ENCODE results near the gene GDNF. TPM values are rescaled to one million over a fixed set of nuclear protein-coding genes. Genes with fewer than 3 reads are reported as not detected.

Gene GDNF
- polyA plus RNA-seq, 1 experiment, result 2.8 TPM

DNA sequence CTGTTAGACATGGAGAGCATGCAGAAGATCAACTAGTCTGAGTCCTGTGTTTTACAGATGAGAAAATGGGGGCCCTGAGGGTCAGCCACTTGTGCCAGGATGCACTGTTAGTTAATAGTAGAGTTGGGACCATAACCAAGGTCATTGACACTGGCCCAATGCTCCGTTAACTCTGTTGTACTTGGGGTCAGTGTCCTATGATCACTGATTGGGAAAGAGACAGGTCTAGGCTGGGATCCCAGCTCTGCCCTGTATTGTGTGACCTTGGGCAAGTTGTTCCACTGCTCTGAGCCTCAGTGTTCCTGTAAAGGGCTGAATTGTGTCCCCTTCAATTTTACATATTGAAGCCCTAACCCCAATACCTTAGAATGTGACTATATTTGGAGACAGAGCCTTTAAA, 70.0 kb downstream of the GDNF start:
- no peak for DNase-seq (ENCODE audit: low read depth, low spot score)
- Histone ChIP-seq H3K9me3 (ENCODE audit: control insufficient read depth, insufficient read depth, low read length) (peaks cover 3% of the 10 kb centered on the region), H3K4me3 (ENCODE audit: low read depth, low read length) (no peak overlapping the region), H3K27me3 (ENCODE audit: control insufficient read depth, insufficient read depth, low read length) (no peaks in the 10 kb centered on the region), H3K27ac (ENCODE audit: low read depth, low read length) (no peak overlapping the region)
- no peak for TF ChIP-seq CTCF (IDR thresholded peaks at IDR 0.05; ENCODE audit: low read depth, low read length)
- ChIA-PET POLR2A (no interaction called here), CTCF (no interaction called here)

DNA sequence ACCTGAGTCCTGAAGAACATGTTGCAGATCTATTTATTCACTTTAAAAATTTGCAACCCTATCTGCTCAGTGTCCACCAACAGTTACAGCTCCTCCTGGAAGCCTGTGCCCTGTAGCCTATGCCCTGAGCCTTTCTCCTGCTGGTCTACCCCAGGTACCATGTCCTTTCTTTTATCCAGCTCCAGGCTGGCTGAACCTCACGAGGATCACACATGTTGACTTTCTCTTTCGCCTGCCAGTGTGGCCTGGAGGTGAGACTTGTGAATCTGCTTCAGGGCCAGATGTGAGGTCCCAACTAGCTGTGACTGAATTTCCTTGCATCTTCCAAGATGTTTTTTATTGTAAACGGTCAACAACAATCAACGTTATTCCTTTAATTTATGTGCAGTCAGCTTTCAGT, 70.7 kb downstream of the GDNF start:
- H3K27ac ChIP-seq (ENCODE audit: low read depth, low read length), result no peak overlapping the region

DNA sequence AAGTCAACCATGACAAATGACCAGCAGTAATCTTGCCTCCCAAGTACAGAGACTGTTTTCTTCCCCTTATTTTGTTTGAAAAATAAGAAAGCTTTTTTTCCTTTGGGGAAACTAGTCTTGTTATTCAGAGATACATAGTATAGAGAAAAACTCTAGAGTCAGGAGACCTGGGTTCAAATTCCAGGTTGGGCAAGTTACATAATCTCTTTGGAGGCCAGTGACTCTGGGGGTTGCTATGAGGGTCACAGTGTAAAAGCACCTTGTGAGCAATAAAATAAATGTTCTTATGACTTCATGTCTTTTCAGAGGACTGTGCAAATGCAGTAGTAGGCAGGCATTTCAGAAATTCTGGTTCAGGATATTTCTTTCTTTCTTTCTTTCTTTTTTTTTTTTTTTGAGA, 71.5 kb downstream of the GDNF start:
- ChIA-PET CTCF (no interaction called here), POLR2A (no interaction called here)
- H3K9me3 ChIP-seq (ENCODE audit: control insufficient read depth, insufficient read depth, low read length), result no peaks in the 10 kb centered on the region
- H3K4me3 ChIP-seq (ENCODE audit: low read depth, low read length), result no peak overlapping the region
- H3K27me3 ChIP-seq (ENCODE audit: control insufficient read depth, insufficient read depth, low read length), result no peaks in the 10 kb centered on the region
- H3K27ac ChIP-seq (ENCODE audit: low read depth, low read length), result no peak overlapping the region
- no peak for DNase-seq (ENCODE audit: low read depth, low spot score)
- no peak for TF ChIP-seq CTCF (IDR thresholded peaks at IDR 0.05; ENCODE audit: low read depth, low read length)

More for the DNA sequence above, 70.7 kb downstream of the GDNF start:
- DNase-seq (ENCODE audit: low read depth, low spot score), result no peak
- Histone ChIP-seq H3K4me3 (ENCODE audit: low read depth, low read length) (no peak overlapping the region), H3K27me3 (ENCODE audit: control insufficient read depth, insufficient read depth, low read length) (no peaks in the 10 kb centered on the region), H3K9me3 (ENCODE audit: control insufficient read depth, insufficient read depth, low read length) (no peaks in the 10 kb centered on the region)
- POLR2A ChIA-PET, result no interaction called here
- no peak for TF ChIP-seq CTCF (IDR thresholded peaks at IDR 0.05; ENCODE audit: low read depth, low read length)
- CTCF ChIA-PET, result no interaction called here

DNA sequence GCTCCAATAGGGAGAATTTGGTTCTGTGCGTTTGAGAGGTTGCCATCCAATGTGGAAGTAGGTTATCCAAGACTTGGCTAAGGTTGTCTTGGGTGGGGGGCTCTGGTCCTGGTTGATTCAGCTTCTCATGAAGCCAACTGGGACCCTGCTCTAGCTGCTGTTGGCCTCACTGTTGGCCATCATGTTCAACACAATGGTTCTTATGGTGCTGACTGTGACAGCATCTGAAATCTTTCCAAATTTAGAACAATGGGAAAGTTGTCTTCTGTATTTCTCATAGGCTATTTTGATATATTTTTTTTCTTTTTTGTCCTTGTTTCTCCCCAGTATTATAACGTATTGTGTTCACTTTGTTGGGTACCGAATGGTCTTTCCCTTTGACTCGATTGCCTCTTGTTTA, 71.9 kb downstream of the GDNF start:
- Histone ChIP-seq H3K27me3 (ENCODE audit: control insufficient read depth, insufficient read depth, low read length) (no peaks in the 10 kb centered on the region), H3K9me3 (ENCODE audit: control insufficient read depth, insufficient read depth, low read length) (no peaks in the 10 kb centered on the region), H3K4me3 (ENCODE audit: low read depth, low read length) (no peak overlapping the region), H3K27ac (ENCODE audit: low read depth, low read length) (no peak overlapping the region)
- no peak for DNase-seq (ENCODE audit: low read depth, low spot score)
- no peak for TF ChIP-seq CTCF (IDR thresholded peaks at IDR 0.05; ENCODE audit: low read depth, low read length)
- ChIA-PET CTCF (no interaction called here), POLR2A (no interaction called here)

DNA sequence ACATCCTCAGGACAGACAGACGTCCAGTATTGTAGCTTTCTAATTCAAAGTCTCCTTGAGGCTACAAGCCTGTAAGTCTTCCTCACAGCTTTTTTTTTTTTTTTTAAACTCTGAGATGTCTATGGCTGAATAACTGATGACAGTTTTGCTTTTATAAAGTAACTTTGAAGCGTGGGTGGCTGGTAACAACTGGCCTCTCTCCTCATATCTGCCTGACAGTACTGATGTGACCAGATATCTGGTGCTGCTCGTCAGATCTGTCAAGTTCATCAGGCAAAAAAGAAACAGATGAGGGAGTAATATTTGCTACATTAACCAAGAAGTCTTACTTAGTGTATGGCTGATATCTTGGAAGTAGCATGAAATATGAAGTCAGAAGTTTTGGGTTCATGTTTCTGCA, 72.6 kb downstream of the GDNF start:
- no peaks in the 10 kb centered on the region for H3K9me3 ChIP-seq (ENCODE audit: control insufficient read depth, insufficient read depth, low read length)
- H3K27ac ChIP-seq (ENCODE audit: low read depth, low read length), result no peak overlapping the region
- POLR2A ChIA-PET, result no interaction called here
- TF ChIP-seq CTCF (IDR thresholded peaks at IDR 0.05; ENCODE audit: low read depth, low read length), result no peak
- no peak for DNase-seq (ENCODE audit: low read depth, low spot score)
- no peaks in the 10 kb centered on the region for H3K27me3 ChIP-seq (ENCODE audit: control insufficient read depth, insufficient read depth, low read length)
- H3K4me3 ChIP-seq (ENCODE audit: low read depth, low read length), result no peak overlapping the region
- CTCF ChIA-PET, result no interaction called here

Data from AG04450 (cell line).